Gastrocnemius medialis (tissue), 4 donors: ENCODE data around the gene KAZN.

ENCODE experiments used
- POLR2A ChIP-seq, 2 donors: fragments of 450-650 bp; IDR thresholded peaks; one replicate each; pipeline ENCODE4 v1.6.1; 2017; ENCODE audit warnings: antibody characterized with exemption in 2 of 2, mild to moderate bottlenecking in 2 of 2, moderate library complexity in 2 of 2
- TF ChIP-seq, protein P1 (sequence below), 5 experiments: fragments of 450-650 bp in 3 of 5; fragments of 200-600 bp in 2 of 5; sonication (generic) in 2 of 5; IDR thresholded peaks in 4 of 5; conservative IDR thresholded peaks in 1 of 5; 1 replicate in 4 of 5; 2 replicates in 1 of 5; pipeline ENCODE4 v1.5.1; 2016 to 2019; ENCODE audit warnings: antibody characterized with exemption in 5 of 5, mild to moderate bottlenecking in 3 of 5, moderate library complexity in 3 of 5

DNA sequence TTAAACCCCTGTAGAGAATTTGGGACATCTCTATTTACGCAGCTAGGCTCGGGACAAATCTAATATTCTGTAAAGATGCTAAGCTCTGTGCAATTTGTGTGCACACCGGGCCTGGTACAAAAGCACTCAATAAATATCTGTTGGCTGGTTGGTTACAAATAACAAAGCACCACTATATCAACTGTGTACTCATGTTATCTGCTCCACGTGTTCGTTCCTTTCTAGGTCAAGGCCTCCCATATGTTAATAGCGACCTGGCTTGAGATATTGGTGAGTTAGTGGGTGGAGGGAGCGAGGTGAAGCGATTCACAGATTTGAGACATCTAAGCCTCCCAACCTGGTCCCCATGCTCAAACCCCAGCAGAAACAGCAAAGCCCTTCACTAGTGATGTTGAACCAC lies 47.1 kb upstream of the KAZN start:
- no peak for TF ChIP-seq POLR2A (IDR thresholded peaks at IDR 0.05)
- TF ChIP-seq, protein P1, sequence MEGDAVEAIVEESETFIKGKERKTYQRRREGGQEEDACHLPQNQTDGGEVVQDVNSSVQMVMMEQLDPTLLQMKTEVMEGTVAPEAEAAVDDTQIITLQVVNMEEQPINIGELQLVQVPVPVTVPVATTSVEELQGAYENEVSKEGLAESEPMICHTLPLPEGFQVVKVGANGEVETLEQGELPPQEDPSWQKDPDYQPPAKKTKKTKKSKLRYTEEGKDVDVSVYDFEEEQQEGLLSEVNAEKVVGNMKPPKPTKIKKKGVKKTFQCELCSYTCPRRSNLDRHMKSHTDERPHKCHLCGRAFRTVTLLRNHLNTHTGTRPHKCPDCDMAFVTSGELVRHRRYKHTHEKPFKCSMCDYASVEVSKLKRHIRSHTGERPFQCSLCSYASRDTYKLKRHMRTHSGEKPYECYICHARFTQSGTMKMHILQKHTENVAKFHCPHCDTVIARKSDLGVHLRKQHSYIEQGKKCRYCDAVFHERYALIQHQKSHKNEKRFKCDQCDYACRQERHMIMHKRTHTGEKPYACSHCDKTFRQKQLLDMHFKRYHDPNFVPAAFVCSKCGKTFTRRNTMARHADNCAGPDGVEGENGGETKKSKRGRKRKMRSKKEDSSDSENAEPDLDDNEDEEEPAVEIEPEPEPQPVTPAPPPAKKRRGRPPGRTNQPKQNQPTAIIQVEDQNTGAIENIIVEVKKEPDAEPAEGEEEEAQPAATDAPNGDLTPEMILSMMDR (IDR thresholded peaks at IDR 0.05 in 4 of 5, conservative IDR thresholded peaks at IDR 0.05 in 1 of 5), result no peak
